IgD-negative memory B cell (primary cell): ENCODE results near the gene CELA2B. TPM values are rescaled to one million over a fixed set of nuclear protein-coding genes. Genes with fewer than 3 reads are reported as not detected.
"Not testable (repeated sequence)": the region's sequence is repeated elsewhere in the genome, so short reads cannot be mapped to it uniquely, and the experiment has no call there.

Experiments used
- H3K27ac Mint-ChIP-seq, 3 donors: one replicate each; pipeline ENCODE4 v1.8.0; 2020 to 2022; ENCODE audit warnings: mild to moderate bottlenecking in 3 of 3, mixed read lengths in 3 of 3, moderate library complexity in 1 of 3
- H3K27me3 Mint-ChIP-seq: one replicate; pipeline ENCODE4 v1.8.0; 2021; ENCODE audit warnings: mixed read lengths
- H3K36me3 Mint-ChIP-seq: one replicate; pipeline ENCODE4 v1.8.0; 2020; ENCODE audit warnings: mild to moderate bottlenecking, mixed read lengths
- H3K4me1 Mint-ChIP-seq, 3 donors: one replicate each; pipeline ENCODE4 v1.8.0; 2020 to 2022; ENCODE audit warnings: mixed read lengths in 3 of 3, mild to moderate bottlenecking in 1 of 3
- H3K4me3 Mint-ChIP-seq, 4 donors: one replicate each; pipeline ENCODE4 v1.8.0; 2020 to 2022; ENCODE audit warnings: mild to moderate bottlenecking in 4 of 4, mixed read lengths in 4 of 4, moderate library complexity in 3 of 4
- H3K9me3 Mint-ChIP-seq, 3 donors: one replicate each; pipeline ENCODE4 v1.8.0; 2020 to 2021; ENCODE audit warnings: mixed read lengths in 3 of 3, mild to moderate bottlenecking in 1 of 3
- polyA plus RNA-seq: library from polyadenylated mRNA; unstranded; fragments of 300-500 nt; fragmentation: Illumina TruSeq; gene quantifications from one replicate; pipeline ENCODE4 v1.2.3, GENCODE V29; 2021

Gene CELA2B
- polyA plus RNA-seq, 1 donor from 2014 or later, result not detected

DNA sequence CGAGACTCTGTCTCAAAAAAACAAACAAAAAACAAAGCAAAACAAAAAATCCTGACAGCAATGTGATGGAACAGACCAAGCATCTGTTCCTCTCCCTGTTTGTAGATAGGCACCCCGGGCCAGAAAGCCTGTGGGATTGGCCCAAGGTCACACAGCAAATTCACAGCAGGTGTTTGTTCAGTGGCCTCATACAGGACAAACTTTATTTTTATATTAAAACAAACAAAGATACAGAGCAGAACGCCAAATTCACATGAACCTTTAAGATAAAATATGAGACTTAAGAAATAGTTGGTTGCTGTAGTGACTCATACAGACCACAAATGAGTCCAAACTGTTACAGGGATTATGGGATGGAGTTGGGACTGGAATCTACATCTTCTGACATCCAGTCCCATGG, 21.6 kb upstream of the CELA2B start:
- H3K36me3 Mint-ChIP-seq, result no peaks in the 10 kb centered on the region
- H3K9me3 Mint-ChIP-seq, result peaks cover 0 to 3% (median 2%) of the 10 kb centered on the region in 3 donors
- H3K4me3 Mint-ChIP-seq, result no peak overlapping the region
- peaks cover 12% of the 10 kb centered on the region for H3K27me3 Mint-ChIP-seq
- no peaks in the 10 kb centered on the region for H3K4me1 Mint-ChIP-seq
- H3K27ac Mint-ChIP-seq, result no peak overlapping the region

DNA sequence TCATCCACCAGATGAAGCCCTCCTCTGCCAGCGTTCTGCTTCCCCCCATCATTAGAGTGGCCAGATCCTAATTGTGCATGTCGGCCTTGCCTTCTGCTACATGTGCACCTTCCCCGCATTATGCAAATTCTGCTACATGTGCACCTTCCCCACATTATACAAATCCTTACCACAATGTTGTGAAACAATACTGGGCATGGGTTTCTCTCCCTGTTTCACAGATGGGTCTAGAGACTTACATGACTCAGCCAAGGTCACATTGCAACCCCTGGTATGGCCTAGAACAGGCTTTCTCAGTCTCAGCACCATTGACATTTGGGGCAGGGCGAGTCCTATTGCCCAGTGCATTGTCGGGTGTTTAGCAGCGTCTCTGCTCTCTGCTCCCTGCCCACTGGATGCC, 20.4 kb upstream of the CELA2B start:
- Mint-ChIP-seq H3K4me3 (no peak overlapping the region), H3K9me3 (peaks cover 0 to 3% (median 2%) of the 10 kb centered on the region in 3 donors), H3K27ac (no peak overlapping the region), H3K27me3 (peaks cover 12% of the 10 kb centered on the region), H3K36me3 (no peaks in the 10 kb centered on the region), H3K4me1 (no peaks in the 10 kb centered on the region)

DNA sequence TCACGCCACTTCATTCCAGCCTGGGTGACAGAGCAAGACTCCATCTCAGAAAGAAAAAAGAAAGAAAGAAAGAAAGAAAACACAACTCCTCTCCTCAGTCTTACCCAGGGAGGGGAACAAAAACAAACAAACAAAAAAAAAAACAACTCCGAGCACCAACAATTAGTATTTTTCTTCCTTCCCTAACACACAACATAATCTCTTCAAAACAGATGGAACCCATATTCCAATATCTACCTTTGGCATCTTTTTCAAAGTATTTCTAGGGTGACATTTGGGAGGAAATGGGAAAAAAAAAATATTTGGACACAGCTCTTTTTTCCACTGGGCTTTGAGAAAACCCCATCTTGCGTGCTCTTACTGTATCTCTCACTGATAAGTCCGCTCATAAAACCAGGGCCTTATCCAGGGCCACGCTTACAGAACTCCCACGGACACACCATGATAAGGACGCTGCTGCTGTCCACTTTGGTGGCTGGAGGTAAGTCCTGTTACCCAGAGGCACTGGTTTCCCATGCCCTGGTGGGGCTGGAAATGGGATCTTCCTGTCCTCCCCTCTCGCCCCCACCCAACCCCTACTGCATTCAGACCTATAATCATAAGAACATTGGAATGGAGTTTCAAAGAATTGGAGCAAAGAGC, 19.5 kb upstream of the CELA2B start, which contains the start of gene CELA2A:
TSS of gene CELA2A (plus strand) at position 420 of the 642 bp plus-strand sequence. CDS start at position 442, 22 bp downstream.
- Mint-ChIP-seq H3K4me3 (no peak within 1 kb of the TSS), H3K9me3 (peaks cover 0 to 2% (median 0%) of the 10 kb centered on the region in 3 donors), H3K27me3 (peaks cover 6% of the 10 kb centered on the region), H3K36me3 (no peaks in the 10 kb centered on the region), H3K4me1 (no peaks in the 10 kb centered on the region), H3K27ac (no peak within 1 kb of the TSS)

DNA sequence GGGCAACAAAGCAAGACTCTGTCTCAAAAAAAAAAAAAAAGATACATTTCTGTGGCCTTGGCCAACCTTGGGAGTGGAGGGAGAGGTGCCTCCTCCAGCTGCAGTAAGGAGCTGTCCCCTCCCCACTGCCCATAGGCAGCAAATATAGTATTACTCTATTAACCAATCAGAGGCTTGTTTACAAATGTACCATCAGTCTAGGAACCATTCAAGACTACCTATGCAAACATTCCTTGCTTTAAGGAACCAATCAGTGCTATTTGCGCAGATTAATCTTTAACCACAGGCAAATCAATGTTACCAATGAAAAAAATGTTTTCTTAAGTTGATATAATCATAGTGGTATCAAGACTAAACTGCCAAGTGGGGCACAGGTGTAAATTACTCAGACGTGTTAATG, 18.3 kb upstream of the CELA2B start:
- H3K4me1 Mint-ChIP-seq, result no peaks in the 10 kb centered on the region
- H3K27me3 Mint-ChIP-seq, result peaks cover 6% of the 10 kb centered on the region
- H3K9me3 Mint-ChIP-seq, result no peaks in the 10 kb centered on the region
- H3K36me3 Mint-ChIP-seq, result no peaks in the 10 kb centered on the region
- H3K4me3 Mint-ChIP-seq, result no peak overlapping the region
- no peak overlapping the region for H3K27ac Mint-ChIP-seq

DNA sequence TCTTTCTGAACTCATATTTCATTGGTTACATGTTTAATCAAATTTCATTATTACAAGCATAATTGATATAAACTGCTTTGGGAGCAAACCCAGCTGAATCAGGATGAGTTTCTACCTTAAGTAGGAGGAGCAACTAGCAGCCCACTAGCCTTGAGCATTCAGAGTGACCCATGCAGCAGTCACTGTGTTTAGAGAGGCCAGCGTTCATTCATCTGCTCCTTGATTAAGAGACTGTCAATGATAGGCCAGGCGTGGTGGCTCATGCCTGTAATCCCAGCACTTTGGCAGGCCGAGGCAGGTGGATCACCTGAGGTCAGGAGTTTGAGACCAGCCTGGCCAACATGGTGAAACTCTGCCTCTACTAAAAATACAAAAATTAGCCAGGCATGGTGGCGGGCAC, 17.5 kb upstream of the CELA2B start:
- H3K4me3 Mint-ChIP-seq, H3K27ac Mint-ChIP-seq, H3K4me1 Mint-ChIP-seq, H3K27me3 Mint-ChIP-seq, H3K36me3 Mint-ChIP-seq, H3K9me3 Mint-ChIP-seq: not testable (repeated sequence)

DNA sequence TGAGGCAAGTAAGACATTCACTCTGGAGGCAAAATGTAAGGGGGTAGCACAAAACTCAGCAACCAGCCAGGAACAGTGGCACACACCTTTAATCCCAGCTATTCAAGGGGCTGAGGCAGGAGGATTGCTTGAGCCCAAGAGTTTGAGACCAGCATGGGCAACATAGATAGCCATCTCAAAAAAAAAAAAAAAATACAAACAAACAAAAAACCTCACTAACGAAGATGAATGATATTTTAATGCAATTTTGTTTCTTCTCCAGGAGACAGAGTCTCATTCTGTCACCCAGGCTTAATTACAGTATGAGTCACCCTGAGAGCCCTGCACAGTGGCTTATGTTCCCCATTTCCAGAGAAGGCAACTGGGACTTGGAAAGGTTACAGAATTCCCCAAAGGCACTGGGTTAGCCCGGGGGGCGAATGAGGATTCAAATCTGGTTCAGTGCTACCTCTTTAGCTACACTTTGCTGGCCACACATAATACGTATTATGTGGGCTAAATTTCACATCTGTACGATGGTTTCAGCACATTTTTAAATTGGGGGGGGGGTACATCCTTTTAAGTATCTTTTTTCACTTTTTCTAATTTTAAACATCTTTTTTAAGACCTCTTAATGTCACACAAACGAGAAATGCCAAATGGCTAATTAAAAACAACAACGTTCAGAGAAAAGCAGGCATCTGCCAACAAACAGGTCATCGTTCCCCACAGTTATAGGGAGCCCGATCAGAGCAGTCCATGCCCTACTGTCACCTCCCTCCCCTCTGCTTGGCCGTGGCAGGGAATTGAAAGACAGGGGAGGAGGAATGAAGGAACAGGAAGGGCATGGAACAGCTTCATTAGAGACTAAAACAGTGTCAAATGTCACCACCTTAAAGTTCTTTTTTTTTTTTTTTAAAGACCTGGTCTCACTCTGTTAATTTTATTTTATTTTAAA, 15.9 kb upstream of the CELA2B start:
- no peaks in the 10 kb centered on the region for H3K9me3 Mint-ChIP-seq
- no peak overlapping the region for H3K4me3 Mint-ChIP-seq
- H3K36me3 Mint-ChIP-seq, result no peaks in the 10 kb centered on the region
- no peak overlapping the region for H3K27ac Mint-ChIP-seq
- no peaks in the 10 kb centered on the region for H3K4me1 Mint-ChIP-seq
- peaks cover 12% of the 10 kb centered on the region for H3K27me3 Mint-ChIP-seq

DNA sequence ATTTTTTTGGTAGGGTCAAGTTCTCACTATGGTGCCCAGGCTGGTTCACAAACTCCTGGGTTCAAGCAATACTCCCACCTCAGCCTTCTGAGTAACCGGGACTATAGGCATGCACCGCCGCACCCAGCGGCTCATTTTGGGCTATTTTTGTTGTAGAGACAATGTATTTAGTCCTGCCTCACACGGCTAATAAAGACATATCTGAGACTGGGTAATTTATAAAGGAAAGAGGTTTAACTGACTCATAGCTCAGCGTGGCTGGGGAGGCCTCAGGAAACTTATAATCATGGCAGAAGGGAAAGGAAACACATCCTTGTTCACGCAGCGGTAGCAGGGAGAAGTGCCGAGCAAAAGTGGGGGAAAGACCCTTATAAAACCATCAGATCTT, 15.2 kb upstream of the CELA2B start:
- peaks cover 9% of the 10 kb centered on the region for H3K27me3 Mint-ChIP-seq
- H3K9me3 Mint-ChIP-seq, result no peaks in the 10 kb centered on the region

DNA sequence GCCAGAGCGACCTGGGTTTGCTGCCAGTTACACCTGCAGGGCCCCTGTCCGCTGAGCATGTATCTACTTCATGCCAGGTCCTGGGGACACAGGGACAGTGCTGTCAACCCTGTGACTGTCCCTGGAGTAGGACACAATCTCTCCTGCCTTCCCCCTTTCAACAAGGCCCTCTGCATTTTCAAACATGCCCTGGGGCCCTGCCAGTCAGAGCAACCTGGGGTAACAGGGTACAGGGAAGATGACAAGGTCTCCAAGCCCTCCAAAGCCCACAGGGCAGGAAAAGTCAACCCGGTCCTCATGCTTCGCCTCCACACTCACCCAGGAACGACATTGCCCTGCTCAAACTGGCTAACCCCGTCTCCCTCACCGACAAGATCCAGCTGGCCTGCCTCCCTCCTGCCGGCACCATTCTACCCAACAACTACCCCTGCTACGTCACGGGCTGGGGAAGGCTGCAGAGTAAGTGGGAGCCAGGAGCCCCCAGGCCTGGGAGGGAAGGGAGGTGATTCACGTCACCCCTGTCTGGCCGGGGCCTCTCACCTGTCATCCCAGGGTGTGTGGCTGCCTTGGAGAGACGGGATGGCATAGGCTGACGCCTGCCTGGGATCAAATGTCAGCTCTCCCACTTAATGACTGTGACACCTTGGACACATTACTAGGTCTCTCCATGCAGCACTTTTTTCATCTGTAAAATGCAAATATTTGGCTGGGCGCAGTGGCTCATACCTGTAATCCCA, 12.7 kb upstream of the CELA2B start:
- H3K27ac Mint-ChIP-seq, H3K9me3 Mint-ChIP-seq: not testable (repeated sequence)

More for the DNA sequence above, 15.2 kb upstream of the CELA2B start:
- H3K27ac Mint-ChIP-seq, result no peak overlapping the region
- H3K36me3 Mint-ChIP-seq, result no peaks in the 10 kb centered on the region
- H3K4me3 Mint-ChIP-seq, result no peak overlapping the region
- H3K4me1 Mint-ChIP-seq, result no peaks in the 10 kb centered on the region

DNA sequence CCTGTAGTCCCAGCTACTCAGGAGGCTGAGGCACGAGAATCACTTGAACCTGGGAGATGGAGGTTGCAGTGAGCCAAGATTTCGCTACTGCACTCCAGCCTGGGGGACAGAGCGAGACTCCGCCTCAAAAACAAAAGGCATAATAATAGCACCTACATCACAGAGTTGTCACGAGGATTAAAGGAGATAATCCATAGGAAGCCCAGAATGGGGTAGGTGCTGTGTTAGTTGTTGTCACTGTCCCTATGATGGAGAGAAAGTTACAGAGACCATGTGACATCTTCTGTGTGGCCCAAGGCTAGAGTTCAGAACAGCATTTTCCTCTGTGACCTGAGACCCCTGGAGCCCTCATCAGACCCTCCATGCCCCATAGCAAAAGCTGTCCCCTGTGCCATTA, 12.0 kb upstream of the CELA2B start:
- H3K4me1 Mint-ChIP-seq, H3K27ac Mint-ChIP-seq, H3K36me3 Mint-ChIP-seq: not testable (repeated sequence)

More for the DNA sequence above, 12.7 kb upstream of the CELA2B start:
- not testable (repeated sequence) for H3K4me3 Mint-ChIP-seq, H3K36me3 Mint-ChIP-seq, H3K4me1 Mint-ChIP-seq, H3K27me3 Mint-ChIP-seq

DNA sequence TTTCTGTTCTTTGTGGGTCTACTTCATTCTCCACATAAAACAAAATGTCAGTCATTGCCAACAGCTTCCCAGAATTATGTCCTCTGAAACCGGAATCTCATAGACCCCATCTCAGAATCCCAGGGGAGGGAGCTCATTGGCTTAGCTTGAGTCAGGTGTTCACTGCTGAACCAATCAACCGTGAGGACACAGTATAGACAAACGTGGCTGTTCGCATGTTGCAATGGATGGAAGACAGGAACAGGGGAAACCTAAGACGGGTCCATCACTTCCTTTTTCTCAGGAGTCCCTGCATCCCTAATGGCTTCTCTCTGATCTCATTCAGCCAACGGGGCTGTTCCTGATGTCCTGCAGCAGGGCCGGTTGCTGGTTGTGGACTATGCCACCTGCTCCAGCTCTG, 10.2 kb upstream of the CELA2B start:
- H3K27me3 Mint-ChIP-seq, result peaks cover 9% of the 10 kb centered on the region

More for the DNA sequence above, 12.0 kb upstream of the CELA2B start:
- not testable (repeated sequence) for H3K9me3 Mint-ChIP-seq, H3K27me3 Mint-ChIP-seq, H3K4me3 Mint-ChIP-seq

DNA sequence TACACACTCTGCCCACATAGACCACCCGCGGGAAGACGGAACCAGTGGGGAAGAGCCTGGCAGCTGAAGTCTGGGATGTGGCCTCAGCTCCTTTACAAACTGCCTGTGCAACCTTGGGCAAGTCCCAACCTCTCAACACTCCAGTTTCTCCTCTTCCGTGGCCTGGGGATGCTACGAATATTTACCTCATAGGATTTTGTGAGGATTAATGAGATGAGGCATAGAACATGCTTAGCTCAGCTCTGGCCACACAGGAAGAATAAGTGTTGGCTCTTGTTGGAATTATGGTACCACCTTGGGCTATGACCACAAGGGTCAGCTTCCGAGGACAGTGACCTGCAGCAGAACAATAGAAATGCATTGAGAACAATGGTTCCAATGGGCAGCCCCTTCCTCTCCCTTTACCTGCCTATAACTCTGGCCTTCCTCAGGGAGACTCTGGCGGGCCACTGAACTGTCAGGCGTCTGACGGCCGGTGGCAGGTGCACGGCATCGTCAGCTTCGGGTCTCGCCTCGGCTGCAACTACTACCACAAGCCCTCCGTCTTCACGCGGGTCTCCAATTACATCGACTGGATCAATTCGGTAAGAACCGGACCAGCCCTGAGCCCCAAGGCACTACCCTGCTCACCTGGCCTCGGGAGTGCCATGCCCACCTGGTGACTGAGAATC, 8.8 kb upstream of the CELA2B start:
- not testable (repeated sequence) for H3K27ac Mint-ChIP-seq, H3K27me3 Mint-ChIP-seq

More for the DNA sequence above, 10.2 kb upstream of the CELA2B start:
- H3K36me3 Mint-ChIP-seq, result no peaks in the 10 kb centered on the region
- no peak overlapping the region for H3K4me3 Mint-ChIP-seq
- H3K4me1 Mint-ChIP-seq, result no peaks in the 10 kb centered on the region
- H3K27ac Mint-ChIP-seq, result no peak overlapping the region
- peaks cover 0 to 2% (median 0%) of the 10 kb centered on the region in 3 donors for H3K9me3 Mint-ChIP-seq

DNA sequence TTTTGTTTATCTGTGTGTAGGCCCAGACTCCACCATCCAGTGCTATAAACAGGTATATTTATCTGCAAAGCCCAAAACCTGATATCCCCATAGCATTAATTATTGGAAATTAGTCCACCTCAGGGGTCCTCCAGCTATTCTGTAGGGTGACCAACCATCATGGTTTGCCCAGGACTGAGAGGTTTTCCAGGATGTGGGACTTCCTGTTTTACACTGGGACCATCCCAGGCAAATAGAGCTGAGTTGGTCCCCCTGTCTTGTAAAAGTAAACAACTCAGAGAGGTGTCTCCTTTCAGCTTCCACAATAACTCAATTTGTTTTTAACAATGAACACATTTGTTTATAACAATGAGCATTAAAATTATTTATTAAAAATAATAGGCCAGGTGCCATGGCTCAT, 7.8 kb upstream of the CELA2B start:
- H3K4me3 Mint-ChIP-seq, result no peak overlapping the region
- no peaks in the 10 kb centered on the region for H3K36me3 Mint-ChIP-seq
- no peaks in the 10 kb centered on the region for H3K4me1 Mint-ChIP-seq

More for the DNA sequence above, 8.8 kb upstream of the CELA2B start:
- not testable (repeated sequence) for H3K9me3 Mint-ChIP-seq, H3K4me1 Mint-ChIP-seq, H3K36me3 Mint-ChIP-seq, H3K4me3 Mint-ChIP-seq

DNA sequence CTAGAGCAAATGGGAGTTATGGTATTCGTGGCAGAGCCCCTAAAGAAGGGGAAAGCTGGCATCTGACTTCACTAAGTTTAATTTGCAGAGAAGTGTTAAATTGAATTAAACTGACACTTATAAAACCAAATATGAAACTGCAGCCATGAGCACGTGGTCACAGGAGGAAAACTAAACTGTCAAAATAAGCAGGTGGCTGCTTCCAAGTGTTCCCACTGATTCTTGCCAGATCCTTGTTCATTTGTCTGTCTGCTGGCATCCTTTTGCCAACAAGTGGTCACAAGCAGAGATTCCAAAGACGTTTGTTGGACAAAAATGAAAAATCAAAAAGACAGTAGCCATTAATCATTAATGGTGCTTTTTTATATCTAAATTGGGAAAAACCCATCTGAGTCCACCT, 6.5 kb upstream of the CELA2B start:
- peak overlapping the region in 1 of 3 donors; percentile 64 for H3K27ac Mint-ChIP-seq
- no peaks in the 10 kb centered on the region for H3K36me3 Mint-ChIP-seq
- no peak overlapping the region for H3K4me3 Mint-ChIP-seq
- peaks cover 6% of the 10 kb centered on the region for H3K27me3 Mint-ChIP-seq
- peaks cover 0 to 2% (median 0%) of the 10 kb centered on the region in 3 donors for H3K9me3 Mint-ChIP-seq
- H3K4me1 Mint-ChIP-seq, result no peaks in the 10 kb centered on the region

More for the DNA sequence above, 7.8 kb upstream of the CELA2B start:
- H3K27me3 Mint-ChIP-seq, result peaks cover 9% of the 10 kb centered on the region
- H3K9me3 Mint-ChIP-seq, result peaks cover 0 to 2% (median 0%) of the 10 kb centered on the region in 3 donors
- no peak overlapping the region for H3K27ac Mint-ChIP-seq

DNA sequence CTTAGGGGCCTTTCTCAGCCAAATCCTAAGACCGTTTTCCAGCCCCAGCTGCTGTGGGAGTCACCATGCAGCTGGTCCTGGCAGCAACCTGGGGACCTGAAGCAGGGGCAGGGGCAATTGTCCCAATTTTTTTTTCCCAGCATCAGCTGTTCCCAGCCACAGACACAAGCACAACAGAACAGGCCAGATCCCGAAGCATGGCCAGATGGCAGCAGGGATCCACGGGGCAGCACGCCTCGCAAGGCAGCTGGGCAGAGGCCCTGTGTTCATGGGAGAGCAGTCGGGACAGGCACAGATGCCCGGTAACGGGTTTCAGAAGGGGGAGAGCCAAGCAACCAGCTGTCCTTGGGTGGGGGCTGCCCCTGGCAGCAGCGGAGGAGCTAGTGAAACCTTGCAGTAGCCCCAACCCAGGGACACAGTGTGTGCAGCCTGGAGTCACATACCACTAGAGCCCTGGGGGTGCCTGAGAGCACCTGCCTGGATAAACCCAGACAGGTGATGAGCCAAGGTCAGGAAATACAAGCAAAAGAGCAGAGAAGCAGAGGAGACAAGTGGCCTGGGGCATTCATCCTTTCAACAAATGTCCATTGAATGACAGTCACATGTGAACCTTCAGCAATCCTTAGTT, 6.0 kb upstream of the CELA2B start:
- not testable (repeated sequence) for H3K9me3 Mint-ChIP-seq, H3K27me3 Mint-ChIP-seq, H3K36me3 Mint-ChIP-seq, H3K27ac Mint-ChIP-seq, H3K4me1 Mint-ChIP-seq, H3K4me3 Mint-ChIP-seq
